Measurements from ENCODE around the gene SGCD.
"Not testable (repeated sequence)": the region's sequence is repeated elsewhere in the genome, so short reads cannot be mapped to it uniquely, and the experiment has no call there.

Gene SGCD

GRCh38 chr5:156593546-156593945 lies 266.6 kb downstream of the SGCD start:
- DNase-seq (ENCODE audit: insufficient read length, low spot score) (no peak), FAIRE-seq (no peak)
- TF ChIP-seq TAF1 (IDR thresholded peaks at IDR 0.05; ENCODE audit: low read depth, low read length) (no peak), SPI1 (IDR thresholded peaks at IDR 0.05; ENCODE audit: low read depth, low read length) (no peak), POLR2A (IDR thresholded peaks at IDR 0.05; ENCODE audit: low read depth, low read length) (no peak), POU2F2 (IDR thresholded peaks at IDR 0.05; ENCODE audit: low read depth, low read length) (no peak)

- TF ChIP-seq POLR2A (IDR thresholded peaks at IDR 0.05; ENCODE audit: low read depth, low read length) (no peak), SPI1 (IDR thresholded peaks at IDR 0.05; ENCODE audit: low read depth, low read length) (no peak), POU2F2 (IDR thresholded peaks at IDR 0.05; ENCODE audit: low read depth, low read length) (no peak), TAF1 (IDR thresholded peaks at IDR 0.05; ENCODE audit: low read depth, low read length) (no peak), PAX5 (IDR thresholded peaks at IDR 0.05; ENCODE audit: insufficient read depth, low read length, severe bottlenecking) (no peak), POLR2AphosphoS5 (IDR thresholded peaks at IDR 0.05; ENCODE audit: low read depth, low read length) (no peak)
- FAIRE-seq: no peak
- DNase-seq (ENCODE audit: insufficient read length, low spot score): no peak
Measured at GRCh38 chr5:156594406-156594805, 267.4 kb downstream of the SGCD start.

DNA sequence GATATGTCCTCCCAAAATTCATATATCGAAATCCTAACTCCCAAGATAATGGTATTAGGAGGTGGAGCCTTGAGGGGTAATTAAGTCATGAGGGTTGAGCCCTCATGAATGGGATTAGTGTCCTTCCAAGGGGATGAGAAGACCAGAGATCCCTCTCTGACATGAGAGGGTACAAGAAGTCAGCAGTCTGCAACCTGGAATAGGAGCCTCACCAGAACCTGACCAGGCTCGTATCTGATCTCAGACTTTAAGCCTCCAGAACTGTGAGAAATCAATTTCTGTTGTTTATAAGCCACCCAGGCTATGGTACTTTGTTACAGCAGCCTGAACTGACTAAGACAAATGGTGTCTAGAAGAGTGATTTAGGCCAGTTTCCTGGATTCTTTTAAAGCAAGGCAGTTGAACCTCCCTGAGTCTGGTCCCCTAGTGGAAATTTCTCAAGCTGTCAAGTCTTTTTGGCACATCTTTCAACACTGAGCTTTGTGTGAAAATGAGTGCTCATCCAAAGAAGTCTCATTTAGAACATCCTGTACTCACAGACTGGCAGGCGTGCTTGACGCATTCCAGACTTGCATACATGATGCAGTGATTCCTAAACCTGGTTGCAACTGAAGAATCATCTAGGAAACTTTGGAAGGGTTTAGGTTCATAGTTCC lies 268.3 kb downstream of the SGCD start:
- FAIRE-seq: no peak
- TF ChIP-seq POU2F2 (IDR thresholded peaks at IDR 0.05; ENCODE audit: low read depth, low read length) (no peak), SPI1 (IDR thresholded peaks at IDR 0.05; ENCODE audit: low read depth, low read length) (no peak), POLR2AphosphoS5 (IDR thresholded peaks at IDR 0.05; ENCODE audit: low read depth, low read length) (no peak), POLR2A (IDR thresholded peaks at IDR 0.05; ENCODE audit: low read depth, low read length) (no peak), TAF1 (IDR thresholded peaks at IDR 0.05; ENCODE audit: low read depth, low read length) (no peak), PAX5 (IDR thresholded peaks at IDR 0.05; ENCODE audit: insufficient read depth, low read length, severe bottlenecking) (no peak)
- no peak for DNase-seq (ENCODE audit: insufficient read length, low spot score)

DNA sequence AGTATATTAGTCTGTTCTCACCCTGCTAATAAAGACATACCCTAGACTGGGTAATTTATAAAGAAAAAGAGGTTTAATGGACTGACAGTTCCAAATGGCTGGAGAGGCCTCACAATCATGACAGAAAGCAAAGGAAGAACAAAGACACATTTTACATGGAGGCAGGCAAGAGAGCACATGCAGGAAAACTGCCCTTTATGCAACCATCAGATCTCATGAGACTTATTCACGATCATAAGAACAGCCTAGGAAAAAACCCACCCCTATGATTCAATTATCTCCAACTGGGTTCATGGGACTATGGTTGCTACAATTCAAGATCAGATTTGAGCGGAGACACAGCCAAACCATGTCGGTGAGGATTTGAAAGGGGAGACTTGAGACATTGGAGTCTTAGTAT lies 270.3 kb downstream of the SGCD start:
- TF ChIP-seq TAF1 (IDR thresholded peaks at IDR 0.05; ENCODE audit: low read depth, low read length) (no peak), POU2F2 (IDR thresholded peaks at IDR 0.05; ENCODE audit: low read depth, low read length) (no peak), SPI1 (IDR thresholded peaks at IDR 0.05; ENCODE audit: low read depth, low read length) (no peak), POLR2AphosphoS5 (IDR thresholded peaks at IDR 0.05; ENCODE audit: low read depth, low read length) (no peak), POLR2A (IDR thresholded peaks at IDR 0.05; ENCODE audit: low read depth, low read length) (no peak), PAX5 (IDR thresholded peaks at IDR 0.05; ENCODE audit: insufficient read depth, low read length, severe bottlenecking) (no peak)
- DNase-seq (ENCODE audit: insufficient read length, low spot score): no peak
- no peak for FAIRE-seq

DNA sequence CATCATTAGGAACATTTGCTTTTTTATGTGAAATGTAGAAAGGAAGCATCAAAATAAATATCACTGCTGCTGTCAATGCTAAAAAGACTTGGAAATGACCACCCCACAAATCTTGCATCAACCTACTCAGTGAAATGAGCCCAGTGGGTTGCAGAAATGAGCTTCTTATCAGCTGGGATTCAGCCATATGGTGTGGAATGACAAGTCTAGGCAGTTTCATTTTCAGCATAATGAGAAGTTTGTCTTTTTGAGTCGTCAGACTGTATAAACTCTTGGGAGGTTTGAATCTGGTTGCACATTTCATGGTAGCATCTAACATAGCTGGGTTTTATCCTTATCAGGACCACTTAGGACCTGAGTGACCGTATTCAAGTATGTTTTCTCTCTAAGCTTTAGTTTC lies 272.0 kb downstream of the SGCD start:
- no peak for DNase-seq (ENCODE audit: insufficient read length, low spot score)
- no peak for TF ChIP-seq POLR2AphosphoS5 (IDR thresholded peaks at IDR 0.05; ENCODE audit: low read depth, low read length)
- TF ChIP-seq TAF1 (IDR thresholded peaks at IDR 0.05; ENCODE audit: low read depth, low read length): no peak
- TF ChIP-seq PAX5 (IDR thresholded peaks at IDR 0.05; ENCODE audit: insufficient read depth, low read length, severe bottlenecking): no peak
- no peak for TF ChIP-seq POU2F2 (IDR thresholded peaks at IDR 0.05; ENCODE audit: low read depth, low read length)
- no peak for TF ChIP-seq SPI1 (IDR thresholded peaks at IDR 0.05; ENCODE audit: low read depth, low read length)
- TF ChIP-seq POLR2A (IDR thresholded peaks at IDR 0.05; ENCODE audit: low read depth, low read length): no peak
- no peak for FAIRE-seq

GRCh38 chr5:156610582-156610981 lies 283.6 kb downstream of the SGCD start:
- FAIRE-seq; DNase-seq (ENCODE audit: insufficient read length, low spot score): not testable (repeated sequence)

GRCh38 chr5:156615901-156616300 lies 288.9 kb downstream of the SGCD start:
- TF ChIP-seq POLR2AphosphoS5 (IDR thresholded peaks at IDR 0.05; ENCODE audit: low read depth, low read length) (no peak), TAF1 (IDR thresholded peaks at IDR 0.05; ENCODE audit: low read depth, low read length) (no peak)
- no peak for FAIRE-seq
- DNase-seq (ENCODE audit: insufficient read length, low spot score): no peak

GRCh38 chr5:156617426-156617825 lies 290.5 kb downstream of the SGCD start:
- no peak for DNase-seq (ENCODE audit: insufficient read length, low spot score)
- no peak for TF ChIP-seq POLR2AphosphoS5 (IDR thresholded peaks at IDR 0.05; ENCODE audit: low read depth, low read length)
- FAIRE-seq: no peak

- TF ChIP-seq SPI1 (IDR thresholded peaks at IDR 0.05; ENCODE audit: low read depth, low read length) (no peak), PAX5 (IDR thresholded peaks at IDR 0.05; ENCODE audit: insufficient read depth, low read length, severe bottlenecking) (no peak), POU2F2 (IDR thresholded peaks at IDR 0.05; ENCODE audit: low read depth, low read length) (no peak), POLR2AphosphoS5 (IDR thresholded peaks at IDR 0.05; ENCODE audit: low read depth, low read length) (no peak), POLR2A (IDR thresholded peaks at IDR 0.05; ENCODE audit: low read depth, low read length) (no peak)
- FAIRE-seq (no peak), DNase-seq (ENCODE audit: insufficient read length, low spot score) (no peak)
Measured at GRCh38 chr5:156618601-156619000, 291.6 kb downstream of the SGCD start.

DNA sequence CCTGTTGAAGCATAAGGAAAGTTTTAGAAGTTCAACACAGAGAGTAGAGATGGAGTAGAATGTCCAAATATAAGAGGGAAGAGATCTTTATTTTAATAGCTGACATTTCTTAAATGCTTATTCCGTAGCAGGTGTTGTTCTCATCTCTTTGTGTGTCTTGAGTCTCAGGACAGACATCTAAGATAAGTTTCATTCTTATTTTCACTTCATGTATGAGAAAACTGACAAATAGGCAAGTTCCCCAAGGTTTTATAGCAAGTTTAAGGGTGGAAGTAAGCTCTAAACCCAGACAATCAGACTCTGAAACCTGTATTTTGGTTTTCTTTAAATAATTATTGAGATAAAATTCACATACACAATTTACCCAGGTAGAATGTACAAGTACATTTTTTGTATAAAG lies 294.8 kb downstream of the SGCD start:
- no peak for DNase-seq (ENCODE audit: insufficient read length, low spot score)
- no peak for TF ChIP-seq SPI1 (IDR thresholded peaks at IDR 0.05; ENCODE audit: low read depth, low read length)
- no peak for TF ChIP-seq POLR2AphosphoS5 (IDR thresholded peaks at IDR 0.05; ENCODE audit: low read depth, low read length)
- TF ChIP-seq POLR2A (IDR thresholded peaks at IDR 0.05; ENCODE audit: low read depth, low read length): no peak
- no peak for TF ChIP-seq PAX5 (IDR thresholded peaks at IDR 0.05; ENCODE audit: insufficient read depth, low read length, severe bottlenecking)
- TF ChIP-seq POU2F2 (IDR thresholded peaks at IDR 0.05; ENCODE audit: low read depth, low read length): no peak
- TF ChIP-seq TAF1 (IDR thresholded peaks at IDR 0.05; ENCODE audit: low read depth, low read length): no peak
- no peak for FAIRE-seq

Measured in GM12891 (cell line).